MCF 10A (cell line): ENCODE measurements around the gene SHANK3. TPM values are rescaled to one million over a fixed set of nuclear protein-coding genes. Genes with fewer than 3 reads are reported as not detected.
A peak's percentile ranks its signal among the peaks of the same experiment; 100 is the strongest.

Experiments used
- Bru-seq: library from RNA; stranded (reverse); fragments of 400-500 nt; gene quantifications from one replicate; lab custom pipeline; 2021; lab: Mats Ljungman, UMichigan
- BruChase-seq, 2 experiments: library from RNA; stranded (reverse); fragments of 400-500 nt; gene quantifications; one replicate each; lab custom pipeline; 2021; lab: Mats Ljungman, UMichigan
- BruUV-seq: library from RNA; stranded (reverse); fragments of 400-500 nt; replicated peaks from 2 replicates; lab custom pipeline; 2021; lab: Mats Ljungman, UMichigan
- CTCF ChIA-PET: fragments of 300-600 bp; sonication (Branson Sonifier 250); formaldehyde crosslinking; extraction: SDS; loops from one replicate; lab custom pipeline; 2021; ENCODE audit warnings: antibody characterized with exemption, inconsistent platforms; lab: Yijun Ruan, JAX
- POLR2A ChIA-PET: fragments of 300-600, 350-650 bp; sonication (Branson Sonifier 250); formaldehyde crosslinking; extraction: SDS; loops from one replicate; lab custom pipeline; 2020; ENCODE audit warnings: antibody characterized with exemption, inconsistent platforms; lab: Yijun Ruan, JAX
- DNase-seq: peaks from one replicate; pipeline ENCODE4 v3.0.0-alpha.2; 2018; ENCODE audit not compliant: unreplicated experiment
- H3K27ac Mint-ChIP-seq: one replicate; pipeline ENCODE4 v1.8.0; 2022; ENCODE audit warnings: mild to moderate bottlenecking, low read depth, mixed read lengths; ENCODE audit not compliant: unreplicated experiment
- H3K27me3 Mint-ChIP-seq: one replicate; pipeline ENCODE4 v1.8.0; 2022; ENCODE audit warnings: mixed read lengths; ENCODE audit not compliant: insufficient read depth, unreplicated experiment
- H3K36me3 Mint-ChIP-seq: one replicate; pipeline ENCODE4 v1.8.0; 2022; ENCODE audit warnings: mild to moderate bottlenecking, moderate library complexity, mixed read lengths; ENCODE audit not compliant: insufficient read depth, unreplicated experiment
- H3K4me1 Mint-ChIP-seq: one replicate; pipeline ENCODE4 v1.8.0; 2022; ENCODE audit warnings: mixed read lengths; ENCODE audit not compliant: insufficient read depth, unreplicated experiment
- H3K4me3 Mint-ChIP-seq: one replicate; pipeline ENCODE4 v1.8.0; 2022; ENCODE audit warnings: mild to moderate bottlenecking, moderate library complexity, mixed read lengths; ENCODE audit not compliant: unreplicated experiment
- H3K9me3 Mint-ChIP-seq: one replicate; pipeline ENCODE4 v1.8.0; 2022; ENCODE audit warnings: mixed read lengths; ENCODE audit not compliant: unreplicated experiment
- intact Hi-C: fragments of 100-400 bp; cut with micrococcal nuclease; formaldehyde crosslinking; loops from 2 replicates; pipeline ENCODE4 v1.14.1; 2022
- long read RNA-seq: library from polyadenylated mRNA; stranded (forward); transcript quantifications from one replicate; pipeline ENCODE4 v2.0.0, GENCODE V29; 2022
- total RNA-seq: library from RNA; stranded (reverse); gene quantifications from 2 replicates; pipeline ENCODE4 v1.2.3, GENCODE V29; 2022
- TF ChIP-seq, protein P1 (sequence below): fragments of 200-600 bp; IDR thresholded peaks from one replicate; pipeline ENCODE4 v1.8.0; 2022; ENCODE audit warnings: antibody characterized with exemption, mild to moderate bottlenecking; ENCODE audit not compliant: unreplicated experiment

Gene SHANK3
- total RNA-seq: 1.2 and 1.9 TPM in 2 replicates
- Bru-seq, nascent RNA: percentile 28 among the genes with signal in this experiment
- percentile 34 among the genes with signal in this experiment for BruChase-seq, experiment 1, labeled RNA remaining after a 6-hour chase
- percentile 29 among the genes with signal in this experiment for BruChase-seq, experiment 2, labeled RNA remaining after a 2-hour chase
- long read RNA-seq, partial matches to known transcripts: 0 of 2 reads
- long read RNA-seq, other reads (novel, unspliced or antisense): 2 of 2 reads

DNA sequence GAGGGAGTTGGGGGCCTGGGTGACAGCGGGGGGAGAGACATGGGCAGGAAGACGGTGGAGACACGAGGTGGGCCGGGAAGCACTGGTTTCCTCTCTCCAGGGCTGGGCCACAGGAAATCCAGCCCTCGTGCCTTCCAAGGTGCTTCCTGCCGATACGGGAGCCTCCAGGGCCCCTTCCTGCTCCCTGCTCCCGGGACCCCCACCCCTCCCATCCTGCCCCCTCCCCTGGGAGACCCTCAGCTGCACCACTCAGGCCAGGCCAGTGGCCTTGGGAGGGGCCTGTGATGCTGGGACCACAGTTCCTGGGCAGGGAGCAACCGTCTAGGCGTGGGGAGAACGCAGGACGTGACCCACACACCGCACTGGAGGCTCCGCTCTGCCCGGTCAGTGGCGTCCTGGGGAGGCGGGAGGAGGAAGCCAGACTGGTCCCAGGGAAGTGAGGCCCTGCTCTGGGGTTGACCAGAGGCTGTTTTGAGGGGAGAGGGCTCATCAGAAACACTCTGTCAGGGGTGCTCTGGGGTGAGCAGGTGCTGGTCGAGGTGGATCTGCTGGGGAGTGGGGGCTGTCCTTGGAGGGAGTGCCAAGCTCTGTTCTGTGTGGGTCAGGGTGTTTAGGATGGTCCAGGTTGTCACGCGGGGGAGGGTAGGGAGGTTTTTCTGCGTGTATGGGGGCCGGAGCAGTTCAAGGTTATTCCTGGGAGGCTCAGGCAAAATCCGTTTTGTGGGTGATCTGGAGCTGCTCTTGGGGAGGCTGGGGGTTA is at the start of gene SHANK3:
Gene SHANK3 (plus strand): TSS at position 353 of the 760 bp plus-strand sequence.
- Mint-ChIP-seq H3K9me3 (no peaks in the 10 kb centered on the region), H3K4me1 (peaks cover 6% of the 10 kb centered on the region), H3K36me3 (no peaks in the 10 kb centered on the region), H3K4me3 (peak within 1 kb of the TSS; percentile 30), H3K27me3 (peaks cover 45% of the 10 kb centered on the region), H3K27ac (no peak within 1 kb of the TSS)
- CTCF ChIA-PET: interaction anchor here (0.6 kb wide), 1 partner anchor 21 kb away, joined by 3 read pairs; no protein-coding TSS in a partner anchor
- TF ChIP-seq, protein P1, sequence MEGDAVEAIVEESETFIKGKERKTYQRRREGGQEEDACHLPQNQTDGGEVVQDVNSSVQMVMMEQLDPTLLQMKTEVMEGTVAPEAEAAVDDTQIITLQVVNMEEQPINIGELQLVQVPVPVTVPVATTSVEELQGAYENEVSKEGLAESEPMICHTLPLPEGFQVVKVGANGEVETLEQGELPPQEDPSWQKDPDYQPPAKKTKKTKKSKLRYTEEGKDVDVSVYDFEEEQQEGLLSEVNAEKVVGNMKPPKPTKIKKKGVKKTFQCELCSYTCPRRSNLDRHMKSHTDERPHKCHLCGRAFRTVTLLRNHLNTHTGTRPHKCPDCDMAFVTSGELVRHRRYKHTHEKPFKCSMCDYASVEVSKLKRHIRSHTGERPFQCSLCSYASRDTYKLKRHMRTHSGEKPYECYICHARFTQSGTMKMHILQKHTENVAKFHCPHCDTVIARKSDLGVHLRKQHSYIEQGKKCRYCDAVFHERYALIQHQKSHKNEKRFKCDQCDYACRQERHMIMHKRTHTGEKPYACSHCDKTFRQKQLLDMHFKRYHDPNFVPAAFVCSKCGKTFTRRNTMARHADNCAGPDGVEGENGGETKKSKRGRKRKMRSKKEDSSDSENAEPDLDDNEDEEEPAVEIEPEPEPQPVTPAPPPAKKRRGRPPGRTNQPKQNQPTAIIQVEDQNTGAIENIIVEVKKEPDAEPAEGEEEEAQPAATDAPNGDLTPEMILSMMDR: no peak
- no TSS peak for BruUV-seq
- POLR2A ChIA-PET: interaction anchor here (0.6 kb wide), 1 partner anchor 48 kb away, joined by 3 read pairs; no protein-coding TSS in a partner anchor
- intact Hi-C loops: no loop called here
- DNase-seq: no peak

DNA sequence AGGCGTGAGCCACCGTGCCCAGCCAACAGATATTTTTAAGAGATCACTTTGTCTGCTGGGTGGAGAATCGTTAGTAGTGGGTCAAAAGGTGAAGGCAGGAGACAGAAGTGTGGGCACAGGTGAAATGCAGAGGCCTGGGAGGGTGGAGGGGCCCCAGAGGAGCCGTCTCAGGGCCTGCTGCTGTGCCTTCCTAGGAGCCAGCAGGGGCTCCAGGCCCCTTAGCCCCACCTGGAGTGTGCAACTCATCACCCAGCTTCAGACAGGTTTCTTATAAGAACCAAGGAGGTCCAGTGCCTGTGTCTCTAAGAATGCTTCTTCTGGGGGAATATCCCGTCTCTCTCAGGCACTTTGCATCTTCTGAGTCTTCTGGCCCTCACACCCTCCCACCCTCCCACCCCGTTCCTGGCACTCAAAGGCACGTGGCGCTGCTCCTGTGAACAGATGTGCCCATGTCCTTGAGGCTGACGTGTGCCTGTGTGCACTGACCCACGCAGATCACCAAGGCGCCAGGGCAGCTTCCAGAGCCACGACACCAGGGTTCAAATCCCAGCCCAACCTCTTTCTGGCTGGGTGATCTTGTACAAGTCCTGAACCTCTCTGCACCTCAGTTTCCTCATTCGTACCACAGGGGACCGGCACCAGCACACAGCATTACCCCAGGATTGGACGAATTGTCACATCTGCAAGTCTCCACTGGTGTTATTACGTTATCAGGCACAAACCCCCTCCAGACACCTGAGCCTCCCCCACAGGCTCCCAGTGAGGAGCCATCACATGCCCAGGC is 48.1 kb upstream of the SHANK3 start:
- no peak overlapping the region for H3K4me3 Mint-ChIP-seq
- BruUV-seq: no TSS peak
- TF ChIP-seq, protein P1: no peak
- peaks cover 40% of the 10 kb centered on the region for H3K4me1 Mint-ChIP-seq
- DNase-seq: no peak
- intact Hi-C loops: loop anchor here (5.0 kb wide), 2 partner anchors 117 to 372 kb away; partner anchors contain the start of genes HDAC10, LMF2 and NCAPH2
- peaks cover 10% of the 10 kb centered on the region for H3K36me3 Mint-ChIP-seq
- H3K9me3 Mint-ChIP-seq: no peaks in the 10 kb centered on the region
- CTCF ChIA-PET: interaction anchor here (0.6 to 5.8 kb wide), 4 partner anchors 68 to 152 kb away, joined by 3 to 46 read pairs (median 4); no protein-coding TSS in a partner anchor
- no peak overlapping the region for H3K27ac Mint-ChIP-seq
- H3K27me3 Mint-ChIP-seq: no peaks in the 10 kb centered on the region
- POLR2A ChIA-PET: interaction anchor here (0.7 to 1.2 kb wide), 2 partner anchors 49 to 96 kb away, joined by 3 to 4 read pairs; no protein-coding TSS in a partner anchor

DNA sequence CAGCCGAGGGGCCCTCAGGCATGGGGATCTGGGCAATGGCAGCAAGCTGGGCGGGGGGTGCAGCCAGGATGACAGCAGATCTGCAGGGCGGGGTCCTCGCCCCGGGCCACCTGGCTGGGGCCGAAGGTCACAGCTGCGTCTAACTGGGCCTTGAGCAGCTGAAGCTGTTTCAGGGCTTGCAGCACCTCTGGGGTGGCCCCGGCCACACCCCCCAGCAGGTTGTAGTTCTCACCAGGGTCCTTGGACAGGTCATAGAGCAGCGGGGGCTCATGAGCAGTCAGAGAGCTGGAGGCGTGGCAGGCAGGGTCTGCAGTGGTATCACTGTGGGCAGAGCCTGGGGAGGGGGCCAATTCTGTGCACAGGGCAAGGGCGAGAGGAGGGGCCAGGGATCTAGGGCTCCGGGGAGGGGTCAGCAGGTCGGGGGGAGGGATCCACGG is 47.5 kb upstream of the SHANK3 start:
- Mint-ChIP-seq H3K4me3 (no peak overlapping the region), H3K27ac (no peak overlapping the region), H3K27me3 (no peaks in the 10 kb centered on the region), H3K4me1 (peaks cover 40% of the 10 kb centered on the region), H3K9me3 (no peaks in the 10 kb centered on the region), H3K36me3 (peaks cover 10% of the 10 kb centered on the region)
- intact Hi-C loops: no loop called here
- no peak for DNase-seq
- TF ChIP-seq, protein P1: no peak
- POLR2A ChIA-PET: interaction anchor here (0.7 to 1.2 kb wide), 2 partner anchors 48 to 96 kb away, joined by 3 to 4 read pairs; no protein-coding TSS in a partner anchor
- CTCF ChIA-PET: interaction anchor here (1.6 to 5.8 kb wide), 2 partner anchors 67 to 97 kb away, joined by 4 to 46 read pairs; no protein-coding TSS in a partner anchor
- no TSS peak for BruUV-seq
